Erythroblast (primary cell): Measurements from ENCODE around the gene CDC45.

ENCODE experiments used
- GATA1 ChIP-seq: IDR thresholded peaks from 2 replicates; pipeline ENCODE4 v1.6.1; 2011; ENCODE audit warnings: low read depth, mild to moderate bottlenecking, control low read depth, low read length, moderate library complexity
- POLR2A ChIP-seq: IDR thresholded peaks from 2 replicates; pipeline ENCODE4 v1.6.1; 2011; ENCODE audit warnings: mild to moderate bottlenecking, low read length

DNA sequence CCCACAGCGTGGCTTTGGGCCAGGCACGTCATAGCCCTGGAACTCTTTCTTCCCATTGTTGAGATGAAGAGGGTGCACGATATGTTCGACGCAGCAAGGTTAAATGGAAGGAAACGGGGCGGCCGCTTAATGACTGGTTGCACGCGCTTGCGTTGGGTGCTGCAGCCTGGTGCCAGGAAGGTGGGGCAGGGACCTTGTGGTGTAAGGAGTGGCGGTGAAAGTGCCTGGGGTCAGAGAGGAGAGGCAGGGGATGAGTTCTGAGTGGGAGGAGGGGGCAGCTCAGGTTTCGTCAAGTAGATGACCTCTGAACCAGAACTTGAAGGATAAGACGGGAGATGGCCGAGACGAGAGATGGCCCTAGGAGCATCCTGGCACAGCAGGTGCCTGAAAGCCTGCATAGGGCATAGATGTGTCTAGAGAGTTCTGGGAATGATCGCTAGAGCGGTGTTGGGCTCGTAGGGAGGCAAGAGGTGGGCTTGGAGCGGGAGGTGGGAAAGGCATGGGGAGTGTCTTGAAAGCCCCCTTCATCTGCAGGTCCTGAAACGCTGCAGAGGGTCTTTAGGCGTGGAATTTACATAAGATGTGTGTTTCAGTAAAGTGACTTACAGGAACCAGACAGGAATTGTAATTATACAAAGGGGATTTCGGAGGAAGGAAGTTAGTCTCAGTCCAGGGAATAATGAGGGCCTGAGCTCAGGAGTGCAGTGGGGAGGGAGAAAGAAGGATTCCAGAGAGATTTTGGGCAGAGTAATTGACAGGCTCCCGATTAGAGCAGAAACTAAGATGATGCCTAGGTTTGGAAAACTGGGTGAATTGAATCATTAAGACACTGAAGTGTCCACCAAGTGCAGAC is 87.7 kb downstream of the CDC45 start:
- TF ChIP-seq POLR2A = no peak
- no peak for TF ChIP-seq GATA1
